ENCODE data around the gene ARMC9.

Gene ARMC9

GRCh38 chr2:231392431-231393148 lies 194.2 kb downstream of the ARMC9 start:
- no peak overlapping the region for H3K4me3 ChIP-seq
- no peak overlapping the region for H3K27ac ChIP-seq
- DNase-seq (ENCODE audit: low spot score), result no peak
- TF ChIP-seq CTCF (IDR thresholded peaks at IDR 0.05), result no peak

GRCh38 chr2:231393149-231394131 lies 195.0 kb downstream of the ARMC9 start:
- TF ChIP-seq CTCF (IDR thresholded peaks at IDR 0.05), result no peak
- Histone ChIP-seq H3K27ac (no peak overlapping the region), H3K4me3 (no peak overlapping the region)
- no peak for DNase-seq (ENCODE audit: low spot score)

- no peak for TF ChIP-seq CTCF (IDR thresholded peaks at IDR 0.05)
- no peak for DNase-seq (ENCODE audit: low spot score)
- Histone ChIP-seq H3K4me3 (no peak overlapping the region), H3K27ac (no peak overlapping the region)
Measured at GRCh38 chr2:231394211-231395141, 196.0 kb downstream of the ARMC9 start.

GRCh38 chr2:231395188-231396057 lies 197.0 kb downstream of the ARMC9 start, which contains the start of gene B3GNT7:
B3GNT7 (plus strand) TSS chr2:231395710; CDS start chr2:231395804, 94 bp downstream.
- H3K27ac ChIP-seq, result peak within 1 kb of the TSS; percentile 52 to 55
- no peak for DNase-seq (ENCODE audit: low spot score)
- H3K4me3 ChIP-seq, result peak within 1 kb of the TSS; percentile 76
- TF ChIP-seq CTCF (IDR thresholded peaks at IDR 0.05), result no peak

GRCh38 chr2:231396058-231396821 lies 197.8 kb downstream of the ARMC9 start:
- peak overlapping the region; percentile 52 to 55 for H3K27ac ChIP-seq
- no peak for TF ChIP-seq CTCF (IDR thresholded peaks at IDR 0.05)
- peak overlapping the region; percentile 76 for H3K4me3 ChIP-seq
- DNase-seq (ENCODE audit: low spot score), result no peak

Data from coronary artery (tissue), 2 donors.